ENCODE data around the gene YPEL4.

YPEL4 gene

DNA sequence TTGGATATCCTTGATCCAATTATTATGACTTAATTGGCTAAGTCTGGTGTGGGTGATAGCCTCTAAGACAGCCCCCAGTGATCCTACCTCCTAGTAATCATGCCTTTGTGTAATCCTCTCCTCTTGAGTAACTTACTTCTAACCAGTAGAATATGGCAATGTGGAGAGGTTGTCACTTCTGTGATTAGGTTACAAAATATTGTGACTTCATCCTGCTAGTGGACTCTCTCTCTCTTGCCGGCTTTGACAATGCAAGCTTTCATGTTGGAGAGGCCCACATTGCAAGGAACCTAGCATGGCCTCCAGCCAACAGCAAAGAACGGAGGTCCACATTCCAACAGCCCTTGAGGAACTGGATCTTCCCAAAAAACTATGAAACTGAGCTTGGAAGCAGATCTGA lies 19.5 kb downstream of the YPEL4 start:
- DNase-seq, result no peak

DNA sequence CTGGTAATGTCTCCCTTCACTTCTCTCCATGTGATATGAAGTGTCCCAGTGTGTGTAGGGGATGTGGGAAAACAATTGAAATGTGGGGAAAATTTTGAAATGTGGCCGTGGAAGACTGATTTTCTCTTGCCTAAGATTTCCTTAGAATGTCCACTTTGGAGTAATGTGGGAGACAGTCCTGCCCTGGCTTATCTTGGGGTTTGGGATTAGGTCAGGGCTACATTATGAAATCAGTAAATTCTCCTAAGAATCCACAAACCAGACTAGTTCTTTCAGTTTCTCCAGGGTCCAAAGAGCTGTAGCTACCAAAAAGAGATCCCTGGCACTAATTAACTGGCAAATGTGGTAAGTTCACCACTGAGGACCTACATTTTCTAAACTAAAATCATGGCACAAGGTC lies 22.8 kb downstream of the YPEL4 start:
- no peak for DNase-seq

DNA sequence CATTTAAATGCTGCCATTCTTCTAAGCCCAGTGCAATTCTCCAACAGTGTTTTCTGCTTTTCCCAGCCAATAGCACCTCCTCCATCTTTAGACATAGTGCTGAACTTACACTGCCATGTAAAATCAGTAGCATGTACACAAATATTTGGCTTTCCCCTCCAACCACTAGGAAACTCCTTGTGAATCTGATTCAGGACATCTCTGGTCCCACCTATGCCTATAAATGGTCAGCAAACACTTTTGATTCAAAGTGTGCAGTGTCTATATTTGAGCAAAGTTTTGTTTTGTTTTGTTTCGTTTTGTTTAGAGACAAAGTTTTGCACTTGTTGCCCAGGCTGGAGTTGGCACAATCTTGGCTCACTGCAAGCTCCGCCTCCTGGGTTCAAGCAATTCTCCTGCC lies 24.8 kb downstream of the YPEL4 start:
- no peak for DNase-seq

DNA sequence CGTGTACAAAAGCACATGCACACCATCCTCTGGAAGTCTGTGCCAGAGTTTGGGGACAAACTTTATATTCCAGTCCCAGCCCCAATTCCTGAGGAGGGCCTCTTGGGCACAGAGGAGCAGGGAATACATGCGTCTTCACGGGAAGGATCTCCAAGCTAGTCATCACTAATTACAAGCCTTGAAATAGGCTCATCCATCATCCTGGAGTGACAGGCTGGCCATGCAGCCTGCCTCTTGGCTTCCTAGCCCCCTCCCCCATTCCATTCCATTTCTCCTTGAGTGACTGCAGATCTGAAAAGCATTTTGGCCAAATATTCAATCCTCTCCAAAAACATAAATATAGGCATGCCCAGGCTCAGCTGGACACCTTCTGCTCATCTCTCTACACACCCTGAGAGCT lies 27.4 kb downstream of the YPEL4 start:
- no peak for DNase-seq

DNA sequence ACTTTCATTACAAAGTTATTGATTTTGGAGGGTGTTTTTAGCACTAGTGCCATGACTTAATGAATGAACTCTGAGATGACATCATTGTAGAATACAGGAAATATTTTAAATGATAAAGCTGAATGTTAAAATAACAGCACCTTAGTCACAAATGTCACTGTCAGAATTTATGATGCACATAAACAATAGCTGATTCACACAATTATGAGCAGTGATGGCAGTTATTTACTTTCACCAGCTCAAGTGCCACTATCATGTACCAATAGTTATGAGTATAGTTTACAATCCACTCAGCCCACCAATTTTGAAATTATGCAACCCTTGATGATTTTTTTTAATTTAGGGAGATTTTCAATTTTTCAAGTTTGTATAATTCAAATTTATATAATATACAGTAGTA lies 29.2 kb downstream of the YPEL4 start:
- no peak for DNase-seq

DNA sequence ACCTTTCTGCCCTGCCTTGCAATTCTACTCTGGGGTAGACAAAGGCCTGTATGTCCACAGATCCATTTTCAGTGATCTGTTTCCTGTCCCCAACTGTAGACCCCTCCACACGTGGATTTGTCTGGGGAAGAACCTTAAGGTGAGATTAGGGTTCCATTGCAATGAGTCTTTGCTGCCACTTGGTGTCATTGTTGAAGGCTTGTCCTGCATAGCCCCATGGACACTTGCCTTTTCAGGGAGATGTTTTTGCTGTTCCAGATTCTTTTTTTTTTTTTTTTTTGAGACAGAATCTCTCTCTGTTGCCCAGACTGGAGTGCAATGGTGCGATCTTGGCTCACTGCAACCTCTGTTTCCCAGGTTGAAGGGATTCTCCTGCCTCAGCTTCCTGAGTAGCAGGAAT lies 30.4 kb downstream of the YPEL4 start:
- DNase-seq, result no peak

DNA sequence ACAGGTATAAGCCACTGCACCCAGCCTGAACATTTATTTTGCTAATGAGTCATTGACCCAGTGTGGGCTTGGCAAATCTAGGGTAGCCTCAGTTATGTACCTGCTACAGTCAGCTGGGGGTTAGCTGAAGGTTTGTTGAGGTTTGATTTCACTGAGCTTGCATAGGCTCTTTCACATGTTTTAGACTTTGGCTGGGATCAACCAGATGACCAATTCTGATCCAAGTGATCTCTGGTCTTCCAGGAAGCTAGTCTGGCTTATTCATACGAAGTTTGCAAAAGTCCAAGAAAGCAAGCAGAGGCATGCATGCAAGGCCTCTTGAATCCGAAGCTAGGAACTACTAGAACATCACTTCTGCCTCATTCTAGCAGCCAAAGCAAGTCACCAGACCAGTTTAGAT lies 31.3 kb downstream of the YPEL4 start:
- no peak for DNase-seq

DNA sequence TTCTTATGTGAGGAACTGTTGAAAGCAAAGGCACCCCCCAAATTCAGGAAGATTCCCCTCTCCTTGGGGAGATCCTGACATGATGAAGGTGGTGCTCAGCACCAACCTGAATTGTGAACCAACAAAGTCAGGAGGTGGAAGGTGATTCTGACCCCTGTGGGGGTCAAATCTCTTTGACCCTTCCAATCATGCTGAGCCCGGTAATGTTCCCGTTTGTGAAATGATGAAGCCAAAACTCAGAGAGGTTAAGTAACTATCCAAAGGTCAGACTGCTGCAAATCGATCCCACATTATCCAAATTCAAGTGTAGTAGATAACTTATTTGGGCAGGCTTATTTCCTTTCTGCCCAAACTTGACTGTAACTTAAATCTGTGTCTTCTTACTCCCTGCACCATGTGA lies 33.1 kb downstream of the YPEL4 start:
- DNase-seq, result no peak

DNA sequence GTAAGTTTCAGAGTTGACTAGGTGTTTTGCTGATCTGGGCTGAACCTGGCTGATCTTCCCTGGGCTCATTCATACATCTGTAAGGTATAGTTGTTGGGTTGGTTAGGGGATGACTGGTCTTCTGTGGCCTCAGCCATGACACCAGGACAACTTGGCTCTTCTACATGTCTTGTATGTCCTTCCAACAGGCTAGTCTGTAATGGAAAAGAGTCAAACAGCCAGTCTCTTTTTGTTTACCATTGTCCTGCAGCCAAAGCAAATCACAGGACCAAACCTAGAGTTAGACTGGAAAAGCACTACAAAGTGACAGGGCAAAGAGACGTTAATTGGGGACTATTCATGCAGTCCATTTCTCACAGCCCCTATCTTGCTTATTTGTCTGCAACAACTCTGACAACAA lies 34.4 kb downstream of the YPEL4 start:
- DNase-seq, result no peak

DNA sequence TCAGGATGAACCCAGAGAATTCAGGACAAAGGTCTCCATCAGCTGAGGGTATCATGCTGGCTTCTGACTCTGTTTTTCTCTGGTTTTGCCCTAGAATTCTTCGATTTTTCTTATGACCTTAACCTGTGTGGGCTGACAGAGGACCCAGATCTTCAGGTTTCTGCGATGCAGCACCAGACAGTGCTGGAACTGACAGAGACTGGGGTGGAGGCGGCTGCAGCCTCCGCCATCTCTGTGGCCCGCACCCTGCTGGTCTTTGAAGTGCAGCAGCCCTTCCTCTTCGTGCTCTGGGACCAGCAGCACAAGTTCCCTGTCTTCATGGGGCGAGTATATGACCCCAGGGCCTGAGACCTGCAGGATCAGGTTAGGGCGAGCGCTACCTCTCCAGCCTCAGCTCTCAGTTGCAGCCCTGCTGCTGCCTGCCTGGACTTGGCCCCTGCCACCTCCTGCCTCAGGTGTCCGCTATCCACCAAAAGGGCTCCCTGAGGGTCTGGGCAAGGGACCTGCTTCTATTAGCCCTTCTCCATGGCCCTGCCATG lies 35.4 kb downstream of the YPEL4 start:
- no peak for DNase-seq

DNA sequence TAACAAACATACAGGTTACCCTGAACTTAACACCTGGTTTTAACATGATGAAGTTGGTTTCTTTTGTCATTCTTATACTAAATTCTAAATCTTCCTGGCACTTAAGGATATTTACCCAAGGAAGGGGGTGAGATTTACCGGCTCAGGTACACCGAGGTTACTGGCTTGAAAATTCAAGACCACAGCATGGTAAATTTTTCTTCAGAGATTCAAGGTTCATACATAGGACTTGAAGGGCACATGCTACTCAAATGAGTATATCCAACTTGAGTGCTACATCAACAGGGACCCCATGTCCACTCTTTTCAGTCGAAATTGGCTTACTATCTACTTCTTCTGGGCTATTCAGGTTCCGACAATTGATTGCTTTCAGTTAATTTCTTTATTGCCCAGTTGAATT lies 39.5 kb downstream of the YPEL4 start:
- DNase-seq, result no peak

DNA sequence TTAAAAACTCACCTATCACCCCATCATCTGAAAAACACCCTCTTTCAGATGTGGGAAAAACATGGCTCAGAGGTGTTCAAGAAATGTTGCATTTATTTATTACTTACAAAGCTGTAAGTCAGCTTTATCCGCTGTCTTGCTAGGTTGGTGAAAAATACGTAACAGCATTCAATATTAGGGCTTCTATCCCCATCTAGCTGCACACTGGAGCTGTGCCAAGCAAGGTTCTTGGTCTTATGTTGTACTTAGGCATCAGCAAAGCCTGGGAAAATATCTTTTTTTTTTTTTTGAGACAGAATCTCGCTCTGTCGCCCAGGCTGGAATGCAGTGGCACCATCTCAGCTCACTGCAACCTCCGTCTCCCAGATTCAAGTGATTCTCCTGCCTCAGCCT lies 44.7 kb downstream of the YPEL4 start:
- no peak for DNase-seq

DNA sequence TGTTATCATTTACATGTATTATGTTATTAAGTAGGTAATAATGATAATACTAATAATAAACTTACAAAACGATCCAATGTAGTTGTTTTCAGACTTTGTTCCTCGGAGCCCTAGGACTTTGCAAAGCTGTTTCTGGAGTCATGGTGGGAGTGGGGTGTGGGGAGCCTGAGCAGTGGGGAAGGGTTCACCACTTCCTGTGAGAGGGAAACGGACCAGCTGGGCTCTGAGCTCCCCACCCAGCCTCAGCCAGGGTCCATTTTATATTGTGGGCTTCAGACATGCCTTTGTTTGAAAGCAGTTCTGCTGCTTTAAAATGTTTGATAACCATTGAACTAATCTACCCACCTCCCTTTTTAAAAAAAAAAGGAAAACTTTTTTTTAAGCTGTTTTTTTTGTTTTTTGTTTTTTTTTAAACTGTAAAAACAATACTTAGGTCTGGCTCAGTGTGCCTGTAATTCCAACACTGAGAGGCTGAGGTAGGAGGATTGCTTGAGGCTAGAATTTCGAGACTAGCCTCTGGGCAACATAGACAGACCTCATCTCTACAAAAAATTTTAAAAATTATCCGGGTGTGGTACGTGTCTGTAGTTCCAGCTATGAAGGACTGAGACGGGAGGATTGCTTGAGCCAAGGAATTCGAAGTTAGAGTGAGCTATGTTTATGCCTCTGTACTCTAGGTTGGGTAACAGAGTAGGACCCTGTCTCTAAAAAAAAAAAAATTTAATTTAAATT lies 45.2 kb downstream of the YPEL4 start:
- DNase-seq, result no peak

DNA sequence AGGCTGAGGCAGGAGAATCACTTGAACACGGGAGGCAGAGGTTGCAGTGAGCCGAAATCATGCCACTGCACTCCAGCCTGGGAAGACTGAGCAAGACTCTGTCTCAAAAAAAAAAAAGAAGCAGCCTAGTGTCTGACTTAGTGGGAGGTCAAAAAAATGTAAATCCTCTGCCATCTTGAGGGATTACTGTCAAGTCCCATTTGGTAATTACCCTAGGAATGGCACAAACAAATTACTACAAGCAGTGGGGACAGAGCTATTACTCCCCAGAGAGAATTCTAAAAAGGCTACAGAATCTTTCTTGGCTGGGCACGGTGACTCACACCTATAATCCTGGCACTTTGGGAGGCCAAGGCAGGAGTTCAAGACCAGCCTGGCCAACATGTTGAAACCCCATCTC lies 48.4 kb downstream of the YPEL4 start:
- no peak for DNase-seq

DNA sequence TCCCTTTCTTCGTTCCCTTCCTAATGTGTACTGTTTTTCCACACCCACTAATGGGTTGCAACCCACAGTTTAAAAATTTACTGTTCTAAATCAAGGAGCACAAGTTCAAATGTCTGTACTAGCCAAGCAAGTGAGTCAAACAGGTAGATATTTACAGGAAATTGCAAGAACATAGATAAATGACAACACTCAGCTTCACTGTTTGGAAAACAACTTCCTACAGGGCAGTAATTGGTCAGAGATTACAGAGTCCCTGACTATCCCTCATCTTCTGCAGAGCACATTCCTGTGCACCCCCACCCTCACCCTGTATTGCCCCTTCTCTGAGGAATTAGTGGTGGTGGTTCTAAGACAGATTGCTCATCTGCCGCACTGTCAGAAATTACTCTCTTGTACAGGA lies 50.3 kb downstream of the YPEL4 start:
- DNase-seq, result no peak

DNA sequence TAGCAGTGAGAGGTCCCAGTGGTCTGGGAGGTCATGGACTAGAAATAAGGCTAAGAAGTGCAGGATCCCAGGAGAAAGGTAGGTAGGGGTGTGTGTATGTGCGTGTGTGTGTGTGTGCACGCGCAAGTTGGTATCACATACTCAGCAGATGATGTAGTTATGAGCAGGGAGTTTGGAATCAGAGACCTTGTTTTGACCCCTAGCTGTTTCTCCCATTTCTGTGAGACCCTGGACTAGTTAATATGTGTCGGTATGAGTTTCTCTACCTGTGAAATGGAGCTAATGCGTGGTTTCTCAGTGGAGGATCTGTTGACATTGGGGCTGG lies 50.9 kb downstream of the YPEL4 start:
- no peak for DNase-seq

DNA sequence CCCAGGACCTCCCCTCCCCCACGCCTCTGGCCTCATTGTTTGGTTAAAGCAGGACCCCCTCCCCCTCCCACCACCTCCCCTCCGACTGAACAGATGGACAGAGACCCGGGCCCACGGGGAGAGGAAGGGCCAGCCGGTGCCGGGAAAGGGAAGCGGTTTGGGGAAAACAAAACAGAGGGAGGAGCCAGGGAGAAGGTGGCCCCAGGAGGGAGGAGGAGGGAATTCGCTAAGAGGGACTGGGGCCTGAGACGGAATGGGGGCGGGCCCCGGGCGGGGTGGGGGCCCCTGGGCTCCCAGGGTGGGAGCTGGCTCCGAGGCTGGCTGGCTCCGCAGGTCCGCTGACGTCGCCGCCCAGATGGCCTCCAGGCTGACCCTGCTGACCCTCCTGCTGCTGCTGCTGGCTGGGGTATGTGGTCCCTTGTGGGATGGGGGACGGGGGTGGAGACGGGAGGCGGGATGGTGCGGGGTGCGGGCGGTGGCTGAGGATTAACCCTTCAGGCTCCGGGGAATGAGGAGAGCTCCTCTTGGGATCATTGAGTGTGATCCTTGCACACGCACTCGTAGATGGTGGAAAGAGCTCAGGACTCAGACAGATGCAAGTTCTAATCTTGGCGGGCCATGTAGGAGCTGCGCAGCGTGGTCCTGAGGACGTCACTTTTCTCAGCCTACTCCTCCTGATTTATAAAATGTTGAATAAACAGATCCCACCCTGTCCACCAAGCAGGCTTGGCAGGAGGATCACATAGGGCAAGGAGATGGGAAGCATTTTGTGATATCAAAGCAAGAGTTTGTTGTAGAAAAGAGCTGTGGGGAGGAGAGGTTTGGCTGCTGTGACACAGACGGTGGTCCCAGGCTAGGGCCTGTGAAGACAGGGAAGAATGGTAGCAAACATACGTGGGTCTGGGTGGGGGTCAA lies 51.5 kb downstream of the YPEL4 start:
- DNase-seq, result no peak

DNA sequence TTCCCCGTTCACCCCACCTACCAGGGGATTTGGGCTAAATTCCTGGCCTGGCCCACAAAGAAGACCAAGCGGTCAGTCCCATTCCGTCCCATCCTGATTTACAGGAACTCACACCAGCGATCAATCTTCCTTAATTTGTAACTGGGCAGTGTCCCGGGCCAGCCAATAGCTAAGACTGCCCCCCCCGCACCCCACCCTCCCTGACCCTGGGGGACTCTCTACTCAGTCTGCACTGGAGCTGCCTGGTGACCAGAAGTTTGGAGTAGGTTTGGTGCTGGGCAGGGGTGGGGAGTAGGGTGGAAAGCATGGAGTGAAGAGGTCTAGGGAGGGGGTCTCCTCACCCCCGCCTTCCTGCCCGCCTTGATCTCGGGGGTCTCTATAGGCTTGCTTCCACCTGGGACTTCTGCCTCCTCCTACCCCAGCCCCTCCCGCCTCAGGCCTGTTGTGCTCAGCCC lies 52.2 kb downstream of the YPEL4 start, which contains the start of gene SERPING1:
Gene SERPING1, plus strand, starts transcription at position 225 of the 455 bp plus-strand sequence. CDS start 586 bp downstream, outside the sequence.
- no peak for DNase-seq

DNA sequence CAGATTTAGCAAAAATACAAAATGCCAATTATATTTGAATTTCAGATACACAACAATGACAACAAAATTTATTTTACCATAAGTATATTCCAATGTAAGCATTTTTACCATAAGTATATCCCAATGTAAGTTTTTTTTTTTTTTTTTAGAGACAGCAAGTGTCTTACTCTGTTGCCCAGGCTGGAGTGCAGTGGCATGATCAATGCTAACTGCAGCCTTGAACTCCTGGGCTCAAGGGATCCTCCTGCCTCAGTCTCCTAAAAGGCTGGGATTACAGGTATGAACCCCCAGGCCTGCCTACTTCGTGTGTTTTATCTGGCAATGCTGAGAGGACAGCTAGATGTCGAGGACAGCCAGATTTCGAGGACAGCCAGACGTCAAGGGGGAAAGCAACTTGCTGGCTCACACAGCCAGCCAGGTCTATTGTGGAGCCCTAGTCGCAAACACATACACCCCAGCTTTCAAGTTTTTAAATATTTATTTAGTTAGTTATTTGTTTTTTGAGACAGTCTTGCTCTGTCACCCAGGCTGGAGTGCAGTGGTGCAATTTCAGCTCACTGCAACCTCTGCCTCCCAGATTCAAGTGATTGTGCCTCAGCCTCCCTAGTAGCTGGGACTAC lies 53.3 kb downstream of the YPEL4 start:
- DNase-seq, result no peak
